A549 (cell line): ENCODE measurements around the gene DNAH8. TPM values are rescaled to one million over a fixed set of nuclear protein-coding genes. Genes with fewer than 3 reads are reported as not detected.
A peak's percentile ranks its signal among the peaks of the same experiment; 100 is the strongest.

Experiments
- ATAC-seq, 2 experiments: fragments of 200-7000 bp in 1 of 2; fragments of >200 bp in 1 of 2; cut with Nextera tagmentation in 1 of 2; cut with Tn5 transposase in 1 of 2; 3 replicates each; pipeline versions ENCODE4 v1.8.0 to v1.9.1; 2018 to 2020; ENCODE audit warnings: mild to moderate bottlenecking in 1 of 2, moderate library complexity in 1 of 2
- CTCF ChIA-PET: fragments of 300-600 bp; sonication (Branson Sonifier 250); formaldehyde crosslinking; extraction: SDS; loops from one replicate; lab custom pipeline; 2021; ENCODE audit warnings: antibody characterized with exemption, inconsistent platforms; lab: Yijun Ruan, JAX
- POLR2A ChIA-PET: fragments of 350-600 bp; formaldehyde crosslinking; extraction: SDS; loops from one replicate; lab custom pipeline; 2021; ENCODE audit warnings: antibody characterized with exemption, inconsistent platforms; lab: Yijun Ruan, JAX
- DNase-seq, 2 experiments: peaks; one replicate each; pipeline versions ENCODE4 v3.0.0 to v3.0.0-alpha.2; 2011 to 2016; ENCODE audit warnings: low read depth in 1 of 2, low spot score in 1 of 2
- FAIRE-seq: peaks from 2 replicates; lab custom pipeline; 2011; peaks lifted over from hg19 to GRCh38; lab: Jason Lieb, UNC
- H3K27ac ChIP-seq, 2 experiments: fragments of >200 bp; sonication (Bioruptor Twin); formaldehyde crosslinking; 3 replicates each; pipeline ENCODE4 v1.5.1; 2016 to 2017
- H3K4me1 ChIP-seq: fragments of >200 bp; sonication (Bioruptor Twin); formaldehyde crosslinking; 3 replicates; pipeline ENCODE4 v1.6.1; 2016
- H3K4me2 ChIP-seq: fragments of >200 bp; sonication (Bioruptor Twin); formaldehyde crosslinking; 3 replicates; pipeline ENCODE4 v1.6.1; 2016
- H3K4me3 ChIP-seq: fragments of >200 bp; sonication (Bioruptor Twin); formaldehyde crosslinking; 3 replicates; pipeline ENCODE4 v1.5.1; 2016
- H3K9me3 ChIP-seq: fragments of >200 bp; sonication (Bioruptor Twin); formaldehyde crosslinking; 3 replicates; pipeline ENCODE4 v1.6.1; 2016
- ATOH8 ChIP-seq: fragments of 250-450 bp; sonication (Bioruptor Pico); IDR thresholded peaks from 2 replicates; pipeline ENCODE4 v1.5.0; 2020; ENCODE audit warnings: low read depth, mild to moderate bottlenecking, moderate library complexity
- BHLHE40 ChIP-seq: IDR thresholded peaks from 2 replicates; pipeline ENCODE4 v1.6.1; 2012; ENCODE audit warnings: low read depth, low read length, inconsistent platforms
- CEBPB ChIP-seq, 2 experiments: fragments of >200 bp in 1 of 2; sonication (Bioruptor Twin) in 1 of 2; formaldehyde crosslinking in 1 of 2; IDR thresholded peaks; 2 replicates each; pipeline ENCODE4 v1.6.1; 2012 to 2016
- CTCF ChIP-seq: fragments of >200 bp; sonication (Bioruptor Twin); formaldehyde crosslinking; IDR thresholded peaks from 3 replicates; pipeline ENCODE4 v1.5.1; 2016
- EHMT2 ChIP-seq: fragments of 200-600 bp; sonication (generic); IDR thresholded peaks from 2 replicates; pipeline ENCODE4 v1.6.1; 2016; ENCODE audit warnings: antibody characterized with exemption, low read depth, mild to moderate bottlenecking, moderate library complexity
- GATA3 ChIP-seq: IDR thresholded peaks from 2 replicates; pipeline ENCODE4 v1.6.1; 2012; ENCODE audit warnings: borderline replicate concordance
- MAFK ChIP-seq: fragments of 450-650 bp; IDR thresholded peaks from 2 replicates; pipeline ENCODE4 v1.6.1; 2014; ENCODE audit not compliant: partially characterized antibody
- MAX ChIP-seq: IDR thresholded peaks from 2 replicates; pipeline ENCODE4 v1.6.1; 2012
- MAZ ChIP-seq: fragments of 150-350 bp; IDR thresholded peaks from 2 replicates; pipeline ENCODE4 v1.6.1; 2014; ENCODE audit warnings: antibody characterized with exemption, low read depth, low read length, borderline replicate concordance
- NPAS2 ChIP-seq: fragments of 250-450 bp; sonication (Bioruptor Pico); IDR thresholded peaks from 2 replicates; pipeline ENCODE4 v1.8.0; 2022; ENCODE audit warnings: mild to moderate bottlenecking, moderate library complexity, borderline replicate concordance
- PBX3 ChIP-seq: IDR thresholded peaks from 2 replicates; pipeline ENCODE4 v1.6.1; 2012
- RARB ChIP-seq: fragments of 250-450 bp; sonication (Bioruptor Pico); IDR thresholded peaks from 2 replicates; pipeline ENCODE4 v1.8.0; 2021; ENCODE audit warnings: mild to moderate bottlenecking, moderate library complexity
- RFX5 ChIP-seq: fragments of 450-650 bp; IDR thresholded peaks from 2 replicates; pipeline ENCODE4 v1.7.1; 2014; ENCODE audit warnings: antibody characterized with exemption, mild to moderate bottlenecking, moderate library complexity
- RNF2 ChIP-seq: fragments of 200-600 bp; sonication (generic); IDR thresholded peaks from 2 replicates; pipeline ENCODE4 v1.6.1; 2016; ENCODE audit warnings: low read depth, mild to moderate bottlenecking, antibody characterized with exemption, moderate library complexity, borderline replicate concordance
- SMC3 ChIP-seq: fragments of >200 bp; sonication (Bioruptor Twin); formaldehyde crosslinking; IDR thresholded peaks from 3 replicates; pipeline ENCODE4 v1.6.1; 2018; ENCODE audit warnings: inconsistent platforms
- TFCP2L1 ChIP-seq: fragments of 250-450 bp; sonication (Bioruptor Pico); IDR thresholded peaks from 2 replicates; pipeline ENCODE4 v1.5.0; 2021; ENCODE audit warnings: mild to moderate bottlenecking
- TP53 ChIP-seq: fragments of 250-450 bp; sonication (Bioruptor Pico); IDR thresholded peaks from 2 replicates; pipeline ENCODE4 v1.5.0; 2021; ENCODE audit warnings: mild to moderate bottlenecking, moderate library complexity
- USF2 ChIP-seq: fragments of 450-650 bp; IDR thresholded peaks from 2 replicates; pipeline ENCODE4 v1.6.1; 2014; ENCODE audit warnings: antibody characterized with exemption
- ZC3H11A ChIP-seq: fragments of 450-650 bp; IDR thresholded peaks from 2 replicates; pipeline ENCODE4 v1.6.1; 2014; ENCODE audit warnings: antibody characterized with exemption, mild to moderate bottlenecking
- ZSCAN20 ChIP-seq: fragments of 250-450 bp; sonication (Bioruptor Pico); IDR thresholded peaks from 2 replicates; pipeline ENCODE4 v1.8.0; 2022; ENCODE audit warnings: mild to moderate bottlenecking, moderate library complexity
- WGBS: methylation state at CpG from one replicate; pipeline ENCODE4 v1.1.6; 2017; ENCODE audit errors: missing lambda C conversion rate; 5-methylcytosine and 5-hydroxymethylcytosine counted together
- polyA plus RNA-seq, 4 experiments: library from polyadenylated mRNA; depleted of rRNA in 3 of 4; stranded (reverse); fragments of >200 nt; fragmentation: RNase III in 1 of 4; extraction: RNeasy Plus Mini Kit Qiagen cat#74134 plus additional on column Dnase treatment in 1 of 4; gene quantifications; 2 replicates in 3 of 4; 3 replicates in 1 of 4; pipeline ENCODE4 v1.2.3, GENCODE V29; 2011 to 2017

Gene DNAH8
- polyA plus RNA-seq, 2 of the 4 experiments (the other 2 are of a cell fraction): not detected

- WGBS: 3% methylated on average over 3 of the region's 3 CpGs
- ChIA-PET POLR2A (no interaction called here), CTCF (no interaction called here)
- no peaks in the 10 kb centered on the region for H3K4me1 ChIP-seq
- ATAC-seq (no peak), DNase-seq (no peak), FAIRE-seq (no peak)
- no peak overlapping the region for H3K4me2 ChIP-seq
- no peak overlapping the region for H3K27ac ChIP-seq
- H3K4me3 ChIP-seq: no peak overlapping the region
- TF ChIP-seq RNF2 (0 out of 2 replicates have a peak, but pooled peaks have one; percentile 62), CTCF (no peak)
- no peaks in the 10 kb centered on the region for H3K9me3 ChIP-seq
These were observed 263.1 kb downstream of the DNAH8 start for GRCh38 chr6:38978139-38978704.

- CTCF ChIA-PET: interaction anchor here (1.7 kb wide), 1 partner anchor 10 kb away, joined by 7 read pairs; no protein-coding TSS in a partner anchor
- FAIRE-seq: no peak
- TF ChIP-seq RARB (CRISPR knock-in tag) (no peak), TP53 (CRISPR knock-in tag) (no peak), TFCP2L1 (CRISPR knock-in tag) (no peak)
- ATAC-seq: no peak
- DNase-seq: no peak
- Histone ChIP-seq H3K27ac (no peak overlapping the region), H3K4me2 (no peak overlapping the region), H3K4me3 (no peak overlapping the region), H3K4me1 (no peaks in the 10 kb centered on the region), H3K9me3 (no peaks in the 10 kb centered on the region)
- 22% methylated on average over 2 of the region's 2 CpGs for WGBS
- POLR2A ChIA-PET: no interaction called here
These were observed 267.4 kb downstream of the DNAH8 start for GRCh38 chr6:38982470-38982869.

- no peaks in the 10 kb centered on the region for H3K9me3 ChIP-seq
- no peaks in the 10 kb centered on the region for H3K4me1 ChIP-seq
- DNase-seq (no peak), ATAC-seq (no peak), FAIRE-seq (no peak)
- WGBS: 44% methylated on average over 3 of the region's 3 CpGs
- POLR2A ChIA-PET: no interaction called here
- H3K27ac ChIP-seq: no peak overlapping the region
- no peak overlapping the region for H3K4me2 ChIP-seq
- H3K4me3 ChIP-seq: no peak overlapping the region
- CTCF ChIA-PET: no interaction called here
- TF ChIP-seq PBX3: no peak
- no peak for TF ChIP-seq USF2
- no peak for TF ChIP-seq MAX
- TF ChIP-seq EHMT2: no peak
- no peak for TF ChIP-seq MAZ
- TF ChIP-seq CTCF: no peak
- no peak for TF ChIP-seq ZC3H11A
- TF ChIP-seq BHLHE40: no peak
- TF ChIP-seq ATOH8 (CRISPR knock-in tag): no peak
- no peak for TF ChIP-seq NPAS2 (CRISPR knock-in tag)
- no peak for TF ChIP-seq GATA3
- TF ChIP-seq RARB (CRISPR knock-in tag): no peak
- TF ChIP-seq ZSCAN20 (CRISPR knock-in tag): no peak
- no peak for TF ChIP-seq CEBPB (IDR thresholded peaks at IDR 0.05)
- TF ChIP-seq RFX5: no peak
- TF ChIP-seq MAFK: no peak
- no peak for TF ChIP-seq SMC3
These were observed 269.6 kb downstream of the DNAH8 start for GRCh38 chr6:38984723-38985122.
